GM18526 (cell line): ENCODE data around the gene PRR15.

Source experiments
- POLR2A ChIP-seq: IDR thresholded peaks from 3 replicates; pipeline ENCODE4 v1.6.1; 2011; ENCODE audit not compliant: insufficient read length; ENCODE audit errors: extremely low read depth

Gene PRR15

GRCh38 chr7:29565634-29565981 is 2.0 kb downstream of the PRR15 start:
- no peak for TF ChIP-seq POLR2A

- TF ChIP-seq POLR2A, result no peak
Observed at GRCh38 chr7:29565982-29566746, 2.5 kb downstream of the PRR15 start.

GRCh38 chr7:29567174-29567573 is 3.5 kb downstream of the PRR15 start:
- no peak for TF ChIP-seq POLR2A

- TF ChIP-seq POLR2A, result no peak
Observed at GRCh38 chr7:29569648-29570047, 6.0 kb downstream of the PRR15 start.

GRCh38 chr7:29572558-29572957 is 8.9 kb downstream of the PRR15 start:
- TF ChIP-seq POLR2A, result no peak

- no peak for TF ChIP-seq POLR2A
Observed at GRCh38 chr7:29573567-29573966, 9.9 kb downstream of the PRR15 start.

GRCh38 chr7:29574659-29575058 is 11.0 kb downstream of the PRR15 start:
- TF ChIP-seq POLR2A, result no peak

- TF ChIP-seq POLR2A, result no peak
Observed at GRCh38 chr7:29587195-29587808, 23.7 kb downstream of the PRR15 start.

GRCh38 chr7:29588212-29588611 is 24.6 kb downstream of the PRR15 start:
- TF ChIP-seq POLR2A, result no peak

GRCh38 chr7:29588900-29589696 is 25.5 kb downstream of the PRR15 start:
- TF ChIP-seq POLR2A, result no peak

- no peak for TF ChIP-seq POLR2A
Observed at GRCh38 chr7:29592866-29593265, 29.2 kb downstream of the PRR15 start.

GRCh38 chr7:29593459-29593858 is 29.8 kb downstream of the PRR15 start:
- TF ChIP-seq POLR2A, result no peak

- no peak for TF ChIP-seq POLR2A
Observed at GRCh38 chr7:29596593-29597178, 33.1 kb downstream of the PRR15 start.

- no peak for TF ChIP-seq POLR2A
Observed at GRCh38 chr7:29597266-29597665, 33.6 kb downstream of the PRR15 start.

- TF ChIP-seq POLR2A, result no peak
Observed at GRCh38 chr7:29598137-29598536, 34.5 kb downstream of the PRR15 start.

GRCh38 chr7:29598613-29599012 is 35.0 kb downstream of the PRR15 start:
- no peak for TF ChIP-seq POLR2A
